Peyer's patch (tissue), 4 donors: ENCODE data around the gene GGPS1.

ENCODE experiments used
- CTCF ChIP-seq, 6 experiments: fragments of 450-650 bp in 4 of 6; fragments of 200-600 bp in 2 of 6; sonication (generic) in 1 of 6; IDR thresholded peaks; one replicate each; pipeline ENCODE4 v1.5.1; 2017 to 2019; ENCODE audit warnings: antibody characterized with exemption in 6 of 6, mild to moderate bottlenecking in 3 of 6, moderate library complexity in 1 of 6
- POLR2A ChIP-seq, 2 donors: fragments of 450-650 bp; IDR thresholded peaks; one replicate each; pipeline ENCODE4 v1.5.1; 2017; ENCODE audit warnings: antibody characterized with exemption in 2 of 2, mild to moderate bottlenecking in 2 of 2, moderate library complexity in 2 of 2

- TF ChIP-seq CTCF (IDR thresholded peaks at IDR 0.05), result no peak
- no peak for TF ChIP-seq POLR2A (IDR thresholded peaks at IDR 0.05)
Measured at GRCh38 chr1:235319255-235319654, 9.1 kb upstream of the GGPS1 start.
